Endometrium (tissue), 2 donors: ENCODE data around the gene SHMT1.

ENCODE experiments used
- FAIRE-seq: peaks from 2 replicates; lab custom pipeline; 2012; peaks lifted over from hg19 to GRCh38; lab: Jason Lieb, UNC
- donor health status: control.
- donor health status: control.

SHMT1 gene

GRCh38 chr17:18281788-18282187 lies 81.6 kb downstream of the SHMT1 start:
- no peak for FAIRE-seq

GRCh38 chr17:18280766-18281371 lies 82.5 kb downstream of the SHMT1 start:
- FAIRE-seq = no peak

GRCh38 chr17:18280249-18280648 lies 83.1 kb downstream of the SHMT1 start:
- no peak for FAIRE-seq

- FAIRE-seq = no peak
Observed at GRCh38 chr17:18278867-18279266, 84.5 kb downstream of the SHMT1 start.
